GM20000 (cell line): ENCODE results near the gene KRT23.

Experiments used
- DNase-seq: peaks from one replicate; pipeline ENCODE4 v3.0.0; 2012; ENCODE audit warnings: low spot score
- TF ChIP-seq, protein P1 (sequence below): IDR thresholded peaks from 2 replicates; pipeline ENCODE4 v1.5.1; 2012; ENCODE audit warnings: mild to moderate bottlenecking, control low read depth; ENCODE audit errors: extremely low read depth, missing control alignments

KRT23 gene

DNA sequence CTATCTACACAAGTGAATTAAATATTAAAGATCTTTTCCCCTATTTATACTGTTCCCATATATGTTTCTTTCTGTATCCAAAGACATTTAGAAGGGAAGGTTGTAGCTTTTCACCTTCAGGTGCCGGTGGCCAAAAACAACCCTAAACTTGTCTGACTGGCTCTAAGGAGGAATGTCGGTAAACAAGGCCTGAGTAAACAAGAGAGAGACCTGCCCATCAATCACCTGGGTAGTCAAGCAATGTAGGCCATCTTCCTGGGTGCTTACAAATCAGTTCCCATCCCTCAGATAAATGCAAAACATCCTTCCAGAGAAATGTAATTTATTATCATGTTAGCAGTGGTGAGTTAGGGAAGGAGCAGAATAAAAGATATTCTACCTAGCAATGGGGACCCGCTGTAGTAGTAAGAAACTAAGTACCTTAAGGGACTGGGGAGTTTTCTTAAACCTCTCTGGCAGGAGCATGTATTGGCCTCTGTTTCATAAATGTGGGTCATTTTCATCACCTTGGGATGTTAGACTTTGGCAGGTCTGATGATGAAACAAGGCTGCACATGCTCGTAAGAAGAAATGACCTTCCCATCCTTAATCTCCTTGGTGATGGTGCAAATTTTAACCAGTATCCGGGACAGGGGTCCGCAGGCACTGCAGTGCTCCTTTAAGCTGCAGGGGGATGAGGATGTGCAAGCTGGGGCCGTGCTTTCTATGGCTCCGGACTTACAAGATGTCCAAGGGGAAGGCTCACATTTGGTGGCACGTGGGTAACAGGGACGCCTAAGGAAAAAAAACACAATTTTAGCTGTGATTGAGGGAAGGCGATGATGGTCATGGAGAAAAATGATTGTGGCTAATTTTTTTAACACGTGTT lies 20.9 kb upstream of the KRT23 start:
- no peak for DNase-seq
- TF ChIP-seq, protein P1, sequence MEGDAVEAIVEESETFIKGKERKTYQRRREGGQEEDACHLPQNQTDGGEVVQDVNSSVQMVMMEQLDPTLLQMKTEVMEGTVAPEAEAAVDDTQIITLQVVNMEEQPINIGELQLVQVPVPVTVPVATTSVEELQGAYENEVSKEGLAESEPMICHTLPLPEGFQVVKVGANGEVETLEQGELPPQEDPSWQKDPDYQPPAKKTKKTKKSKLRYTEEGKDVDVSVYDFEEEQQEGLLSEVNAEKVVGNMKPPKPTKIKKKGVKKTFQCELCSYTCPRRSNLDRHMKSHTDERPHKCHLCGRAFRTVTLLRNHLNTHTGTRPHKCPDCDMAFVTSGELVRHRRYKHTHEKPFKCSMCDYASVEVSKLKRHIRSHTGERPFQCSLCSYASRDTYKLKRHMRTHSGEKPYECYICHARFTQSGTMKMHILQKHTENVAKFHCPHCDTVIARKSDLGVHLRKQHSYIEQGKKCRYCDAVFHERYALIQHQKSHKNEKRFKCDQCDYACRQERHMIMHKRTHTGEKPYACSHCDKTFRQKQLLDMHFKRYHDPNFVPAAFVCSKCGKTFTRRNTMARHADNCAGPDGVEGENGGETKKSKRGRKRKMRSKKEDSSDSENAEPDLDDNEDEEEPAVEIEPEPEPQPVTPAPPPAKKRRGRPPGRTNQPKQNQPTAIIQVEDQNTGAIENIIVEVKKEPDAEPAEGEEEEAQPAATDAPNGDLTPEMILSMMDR: no peak

DNA sequence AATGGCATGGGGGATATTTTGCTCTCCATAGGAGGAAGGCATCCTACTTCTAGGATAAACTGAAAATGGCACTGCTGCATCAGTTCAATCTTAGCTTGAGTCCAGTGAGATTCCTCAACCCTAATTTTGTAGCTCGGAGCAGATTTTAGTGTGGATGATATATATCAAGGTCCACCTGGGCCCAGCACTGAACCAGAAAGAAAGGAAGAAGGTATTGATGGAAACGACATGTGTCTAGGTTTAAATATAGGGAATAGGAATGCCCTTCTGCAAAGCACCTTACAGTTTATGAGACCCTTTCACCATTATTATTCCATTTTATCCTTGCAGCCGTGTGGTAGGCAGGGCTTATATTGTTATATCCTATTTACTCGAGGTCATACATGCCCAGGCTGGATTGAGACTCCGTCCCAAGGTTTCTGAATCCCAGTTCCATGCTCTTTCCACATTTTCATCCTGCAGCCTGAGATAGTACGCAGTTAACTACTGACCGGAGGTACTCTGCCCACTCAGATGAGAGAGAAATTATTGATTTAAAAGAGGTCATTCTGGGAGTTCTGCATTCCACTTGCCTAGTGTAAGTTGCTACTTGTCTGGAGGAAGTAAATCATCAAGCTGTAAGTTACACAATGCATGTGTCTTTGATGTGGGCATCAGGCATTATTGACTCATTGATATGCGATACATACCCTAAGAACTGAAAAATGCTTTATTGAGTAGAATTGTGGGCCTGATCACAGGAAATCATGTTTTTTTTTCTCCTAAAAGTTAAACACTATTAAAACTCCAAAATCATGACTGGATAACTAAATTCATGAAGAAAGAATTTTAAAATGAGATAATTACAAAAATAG lies 19.2 kb upstream of the KRT23 start:
- DNase-seq: no peak
- TF ChIP-seq, protein P1: no peak

DNA sequence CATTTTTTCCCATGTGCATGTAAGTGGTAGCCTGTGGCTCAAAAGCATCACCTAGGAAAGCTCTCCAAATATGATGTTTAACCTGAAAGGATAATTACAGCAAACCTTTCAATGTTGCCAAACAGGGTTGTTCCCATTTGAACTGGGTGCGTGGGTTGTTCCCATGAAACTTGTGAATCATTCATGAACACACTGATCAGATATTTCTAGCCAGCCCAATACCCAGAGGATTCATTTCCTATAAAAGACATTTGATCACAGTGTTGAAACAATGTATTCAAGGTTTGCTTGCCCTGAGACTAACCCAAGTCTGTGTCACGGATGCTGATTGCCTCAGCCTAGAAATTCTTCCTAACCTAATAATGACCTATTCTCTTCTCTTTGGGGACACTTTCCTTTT lies 16.4 kb upstream of the KRT23 start:
- DNase-seq: no peak
- TF ChIP-seq, protein P1: no peak

DNA sequence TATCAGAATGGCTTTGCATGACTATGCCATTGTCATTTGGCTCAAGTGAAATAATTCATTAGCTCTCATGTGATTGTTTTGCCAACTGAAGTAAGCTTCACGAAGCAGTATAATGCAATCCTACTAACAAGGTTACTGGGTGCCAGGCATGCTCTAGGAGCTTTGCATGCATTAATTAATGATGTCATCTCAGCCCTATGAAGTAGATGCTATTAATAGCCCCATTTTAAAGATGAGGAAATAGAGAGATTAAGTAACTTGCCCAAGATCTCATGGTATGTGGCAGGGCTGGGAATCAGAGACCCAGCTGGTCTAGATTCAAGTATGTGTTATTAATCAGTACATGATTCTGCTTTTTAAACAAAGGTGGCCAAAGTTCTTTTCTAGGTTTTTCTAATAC lies 15.2 kb upstream of the KRT23 start:
- no peak for DNase-seq
- TF ChIP-seq, protein P1: no peak

DNA sequence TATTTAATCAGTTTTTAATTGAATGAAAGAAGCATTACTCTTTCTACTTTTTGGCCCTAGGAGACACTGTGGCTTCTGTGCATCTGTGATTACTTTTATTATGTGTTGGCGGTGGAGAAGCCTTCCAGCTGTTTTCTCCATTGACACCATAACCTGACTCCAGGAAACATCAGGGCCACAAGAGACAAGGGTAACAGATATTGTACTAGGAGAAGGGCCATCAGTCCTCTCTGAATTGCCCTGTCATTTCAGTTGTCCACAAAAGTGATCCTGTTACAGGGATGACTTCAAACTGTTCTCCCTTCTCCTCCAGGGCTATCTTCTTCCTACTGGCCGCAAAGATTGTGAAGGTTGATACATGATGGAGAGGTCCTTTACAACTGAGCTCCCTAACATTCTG lies 14.7 kb upstream of the KRT23 start:
- DNase-seq: no peak
- TF ChIP-seq, protein P1: no peak

DNA sequence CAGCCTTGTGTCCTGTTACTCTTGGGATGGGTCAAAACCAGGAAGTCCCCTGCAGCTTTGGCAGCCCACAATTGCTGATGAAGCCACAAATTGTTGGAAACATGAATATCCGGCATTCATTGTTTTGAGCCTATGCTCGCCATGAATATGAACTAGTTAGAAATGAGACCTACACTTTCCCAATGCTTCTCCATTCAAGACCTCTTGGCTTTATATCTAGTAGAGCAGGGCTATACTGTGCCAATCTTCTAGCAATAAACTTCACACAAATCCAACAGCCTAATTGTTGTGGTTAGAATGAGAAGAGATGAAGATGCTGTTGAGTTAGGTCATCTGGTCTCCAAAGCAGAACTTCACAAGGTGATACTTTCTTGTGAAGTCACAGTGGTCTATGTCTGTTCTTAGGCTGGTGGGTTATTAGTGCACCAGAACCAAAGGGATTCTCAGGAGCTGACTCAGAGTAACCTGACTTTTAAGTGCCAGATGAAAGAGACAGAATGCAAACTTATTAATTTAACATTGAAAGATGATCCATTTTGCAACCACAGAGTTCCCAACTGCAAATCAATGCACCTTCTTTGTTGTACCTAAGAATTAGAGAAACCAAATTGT lies 13.7 kb upstream of the KRT23 start:
- TF ChIP-seq, protein P1: no peak

More for the DNA sequence above, 13.7 kb upstream of the KRT23 start:
- no peak for DNase-seq
